NCI-H2196 treated with DMSO at 0.1 percent for 48 hours (cell line): Measurements from ENCODE around the gene G6PC1.
"Not testable (repeated sequence)": the region's sequence is repeated elsewhere in the genome, so short reads cannot be mapped to it uniquely, and the experiment has no call there.

Experiments used
- DNase-seq: peaks from one replicate; lab custom pipeline; 2025; ENCODE audit not compliant: unreplicated experiment; lab: John Stamatoyannopoulos, UW

The G6PC1 gene

DNA sequence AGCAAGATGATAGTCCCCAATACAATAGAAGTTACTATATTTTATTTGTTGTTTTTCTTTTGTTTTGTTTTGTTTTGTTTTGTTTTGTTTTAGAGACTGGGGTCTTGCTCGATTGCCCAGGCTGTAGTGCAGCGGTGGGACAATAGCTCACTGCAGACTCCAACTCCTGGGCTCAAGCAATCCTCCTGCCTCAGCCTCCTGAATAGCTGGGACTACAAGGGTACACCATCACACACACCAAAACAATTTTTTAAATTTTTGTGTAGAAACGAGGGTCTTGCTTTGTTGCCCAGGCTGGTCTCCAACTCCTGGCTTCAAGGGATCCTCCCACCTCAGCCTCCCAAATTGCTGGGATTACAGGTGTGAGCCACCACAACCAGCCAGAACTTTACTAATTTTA lies 618 bp upstream of the G6PC1 start:
- DNase-seq, result not testable (repeated sequence)

DNA sequence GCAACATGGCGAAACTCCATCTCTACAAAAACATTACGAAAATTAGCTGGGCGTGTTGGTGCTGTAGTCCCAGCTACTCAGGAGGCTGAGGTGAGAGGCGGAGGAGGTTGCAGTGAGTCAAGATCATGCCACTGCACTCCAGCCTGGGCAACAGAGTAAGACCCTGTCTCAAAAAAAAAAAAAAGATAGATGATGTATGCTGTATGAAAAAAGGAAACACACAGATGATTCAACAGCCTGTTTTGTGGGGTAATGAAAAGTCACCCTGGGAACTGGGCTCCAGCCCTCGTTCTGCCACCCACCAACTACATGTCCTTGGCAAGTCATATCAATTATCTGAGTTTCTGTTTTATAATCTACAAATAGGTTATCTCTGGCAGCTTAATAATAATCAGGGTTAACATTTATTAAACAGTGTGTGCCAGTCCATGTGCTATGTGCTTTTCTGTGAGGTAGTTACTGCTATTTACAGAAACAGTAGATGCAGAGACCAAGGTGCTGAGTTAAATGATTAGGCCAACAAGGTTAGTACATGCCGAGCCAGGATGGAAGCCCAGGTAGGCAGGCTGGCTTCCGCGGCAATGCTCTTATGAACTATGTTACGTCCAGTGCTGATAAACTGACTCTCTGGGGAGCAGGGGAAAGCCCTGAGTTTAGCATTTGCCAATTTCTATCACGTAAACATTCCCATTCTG lies 1.1 kb downstream of the G6PC1 start:
- DNase-seq, result no peak

GRCh38 chr17:42904110-42904469 lies 3.5 kb downstream of the G6PC1 start:
- no peak for DNase-seq

GRCh38 chr17:42906772-42907446 lies 6.3 kb downstream of the G6PC1 start:
- DNase-seq, result no peak

DNA sequence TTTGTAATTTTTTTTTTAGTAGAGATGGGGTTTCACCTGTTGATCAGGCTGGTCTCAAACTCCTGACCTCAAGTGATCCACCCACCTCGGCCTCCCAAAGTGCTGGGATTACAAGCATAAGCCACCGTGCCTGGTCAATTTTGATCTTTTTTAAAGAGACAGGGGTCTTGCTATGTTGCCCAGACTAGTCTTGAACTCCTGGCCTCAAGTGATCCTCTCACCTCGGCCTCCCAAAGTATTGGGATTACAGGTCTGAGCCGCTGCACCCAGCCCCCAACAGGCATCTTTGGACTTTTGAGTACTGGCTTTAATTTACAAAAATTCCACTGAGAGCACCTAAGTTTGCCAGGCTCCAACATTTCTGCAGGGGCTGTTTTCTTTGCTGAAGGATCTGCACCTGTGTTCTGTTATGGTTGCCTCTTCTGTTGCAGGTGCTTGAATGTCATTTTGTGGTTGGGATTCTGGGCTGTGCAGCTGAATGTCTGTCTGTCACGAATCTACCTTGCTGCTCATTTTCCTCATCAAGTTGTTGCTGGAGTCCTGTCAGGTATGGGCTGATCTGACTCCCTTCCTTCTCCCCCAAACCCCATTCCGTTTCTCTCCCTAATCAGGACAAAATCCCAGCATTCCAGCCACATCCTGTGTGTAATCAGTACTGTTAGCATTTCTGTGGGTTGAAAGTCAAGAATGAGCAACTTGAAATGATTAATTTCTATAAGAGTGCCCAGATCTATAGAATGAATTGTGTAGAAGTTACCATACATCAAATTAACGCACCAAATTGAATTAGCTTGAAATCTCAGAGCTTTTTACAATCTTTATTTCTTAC lies 8.5 kb downstream of the G6PC1 start:
- no peak for DNase-seq

- DNase-seq, result no peak
Observed at GRCh38 chr17:42913522-42913921, 12.9 kb downstream of the G6PC1 start.

- DNase-seq, result no peak
Observed at GRCh38 chr17:42913981-42914617, 13.5 kb downstream of the G6PC1 start.

GRCh38 chr17:42915288-42915687 lies 14.7 kb downstream of the G6PC1 start:
- not testable (repeated sequence) for DNase-seq

DNA sequence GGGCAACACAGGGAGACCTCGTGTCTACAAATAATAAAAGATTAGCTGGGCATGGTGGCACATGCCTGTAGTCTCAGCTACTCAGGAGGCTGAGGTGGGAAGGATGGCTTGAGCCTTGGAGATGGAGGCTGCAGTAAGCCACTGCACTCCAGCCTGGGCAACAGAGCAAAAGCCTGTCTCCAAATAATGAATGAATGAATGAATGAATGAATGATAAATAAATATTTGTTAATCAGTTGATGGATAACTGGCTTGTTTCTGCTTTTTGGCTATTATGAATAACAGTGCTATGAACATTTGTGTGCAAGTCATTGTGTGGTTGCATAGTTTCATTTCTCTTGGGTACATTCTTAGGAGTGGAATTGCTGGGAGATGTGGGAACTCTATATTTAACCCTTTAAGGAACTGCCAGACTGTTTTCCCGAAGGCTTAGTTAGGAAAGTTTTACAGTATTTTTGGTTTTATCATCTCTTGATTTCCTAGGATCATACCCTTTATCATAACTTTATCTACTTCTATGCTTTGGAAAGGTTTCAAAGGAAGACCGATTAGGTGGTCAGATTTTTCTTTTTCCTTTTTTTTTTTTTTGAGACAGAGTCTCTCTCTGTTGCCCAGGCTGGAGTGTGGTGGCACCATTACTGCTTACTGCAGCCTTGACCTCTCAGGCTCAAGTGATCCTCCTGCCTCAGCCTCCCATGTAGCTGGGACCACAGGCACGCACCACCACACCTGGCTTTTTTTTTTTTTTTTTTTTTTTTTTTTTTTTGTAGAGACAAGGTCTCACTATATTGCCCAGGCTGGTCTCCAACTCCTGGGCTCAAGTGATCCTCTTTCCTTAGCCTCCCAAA lies 16.0 kb downstream of the G6PC1 start:
- DNase-seq, result not testable (repeated sequence)

GRCh38 chr17:42917236-42917603 lies 16.6 kb downstream of the G6PC1 start:
- no peak for DNase-seq

GRCh38 chr17:42918902-42919521 lies 18.4 kb downstream of the G6PC1 start:
- DNase-seq, result peak; percentile 5

DNA sequence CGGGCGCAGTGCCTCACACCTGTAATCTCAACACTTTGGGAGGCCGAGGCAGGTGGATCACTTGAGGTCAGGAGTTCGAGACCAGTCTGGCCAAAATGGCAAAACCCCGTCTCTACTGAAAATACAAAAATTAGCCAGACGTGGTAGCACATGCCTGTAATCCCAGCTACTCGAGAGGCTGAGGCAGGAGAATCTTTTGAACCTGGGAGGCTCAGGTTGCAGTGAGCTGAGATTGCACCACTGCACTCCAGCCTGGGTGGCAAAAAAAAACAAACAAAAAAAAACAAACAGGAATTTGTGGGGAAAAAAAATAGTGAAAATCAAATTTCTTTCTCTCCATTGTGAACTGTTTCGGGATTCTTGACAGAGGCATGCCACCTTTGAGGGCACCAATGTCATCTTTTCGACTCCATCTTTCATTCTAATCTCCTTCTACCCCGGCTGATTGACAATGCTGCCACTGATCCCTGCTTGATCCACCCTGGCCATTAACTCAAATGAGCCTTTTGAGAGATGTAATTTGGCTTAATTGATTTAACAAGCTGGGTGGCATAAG lies 19.0 kb downstream of the G6PC1 start:
- not testable (repeated sequence) for DNase-seq

DNA sequence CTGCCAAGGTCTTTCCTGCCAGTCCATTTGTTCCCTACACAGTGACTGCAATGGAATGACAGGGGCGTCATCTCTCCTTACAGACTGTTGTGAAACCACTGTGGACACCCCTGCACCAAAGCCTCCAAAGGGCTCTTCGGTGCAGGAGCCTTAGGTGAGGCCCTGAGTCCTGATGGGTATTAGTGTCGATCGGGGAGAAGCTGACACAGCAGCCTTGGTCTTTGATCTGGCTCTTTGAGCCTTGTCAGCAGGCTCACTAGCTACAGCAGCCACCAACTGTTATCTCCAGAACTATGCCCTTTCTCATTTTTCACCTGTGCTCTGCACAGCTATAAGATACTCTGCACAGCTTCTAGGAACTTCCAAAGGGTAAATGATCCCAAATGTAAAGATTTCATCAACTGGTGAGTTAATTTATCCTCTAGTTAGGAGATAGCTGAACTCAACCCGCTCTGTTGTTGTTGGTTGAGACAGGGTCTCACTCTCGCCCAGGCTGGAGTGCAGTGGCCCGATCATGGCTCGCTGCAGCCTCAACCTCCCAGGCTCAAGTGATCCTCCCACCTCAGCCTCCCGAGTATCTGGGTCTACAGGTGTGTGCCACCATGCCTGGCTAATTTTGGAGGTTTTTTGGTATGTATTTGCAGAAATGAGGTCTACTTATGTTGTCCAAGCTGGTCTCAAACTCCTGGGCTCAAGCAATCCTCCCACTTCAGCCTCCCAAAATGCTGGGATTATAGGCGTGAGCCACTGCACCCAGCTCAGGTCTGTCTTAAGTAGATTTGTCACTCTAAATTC lies 19.7 kb downstream of the G6PC1 start:
- DNase-seq, result no peak

DNA sequence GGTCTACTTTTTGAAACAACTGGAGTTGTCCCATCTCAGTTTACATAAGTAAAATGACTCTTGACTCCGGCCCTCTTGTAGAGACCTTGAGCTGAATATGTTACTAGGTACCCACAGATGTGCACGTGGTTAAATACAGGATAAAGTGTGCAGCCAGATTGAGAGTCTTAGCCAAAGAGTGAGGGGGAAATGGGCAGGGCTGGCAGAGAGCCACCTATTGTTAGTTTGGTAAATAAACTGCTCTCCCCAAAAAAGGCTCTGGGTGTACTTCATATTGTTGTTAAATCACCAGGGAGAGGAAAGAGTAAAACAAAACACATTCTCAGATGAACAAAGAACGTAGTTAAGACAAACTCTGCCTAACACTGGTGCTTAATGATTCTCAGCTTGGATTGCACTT lies 20.3 kb downstream of the G6PC1 start:
- no peak for DNase-seq

GRCh38 chr17:42922294-42922693 lies 21.7 kb downstream of the G6PC1 start:
- no peak for DNase-seq

DNA sequence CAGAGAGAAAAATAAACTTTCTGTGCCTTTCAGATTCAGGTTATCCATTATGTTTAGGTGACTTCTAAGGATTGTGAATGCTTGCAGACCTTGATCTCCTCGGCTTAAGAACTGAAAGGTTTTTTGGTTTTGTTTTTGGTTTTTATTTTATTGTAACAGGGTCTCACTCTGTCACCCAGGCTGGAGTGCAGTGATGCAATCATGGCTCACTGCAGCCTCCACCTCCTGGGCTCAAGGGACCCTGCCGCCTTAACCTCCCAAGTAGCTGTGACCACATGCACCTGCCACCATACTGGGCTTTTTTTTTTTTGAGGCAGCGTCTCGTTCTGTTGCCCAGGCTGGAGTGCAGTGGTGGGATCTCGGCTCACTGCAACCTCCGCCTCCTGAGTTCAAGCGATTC lies 22.9 kb downstream of the G6PC1 start:
- not testable (repeated sequence) for DNase-seq

DNA sequence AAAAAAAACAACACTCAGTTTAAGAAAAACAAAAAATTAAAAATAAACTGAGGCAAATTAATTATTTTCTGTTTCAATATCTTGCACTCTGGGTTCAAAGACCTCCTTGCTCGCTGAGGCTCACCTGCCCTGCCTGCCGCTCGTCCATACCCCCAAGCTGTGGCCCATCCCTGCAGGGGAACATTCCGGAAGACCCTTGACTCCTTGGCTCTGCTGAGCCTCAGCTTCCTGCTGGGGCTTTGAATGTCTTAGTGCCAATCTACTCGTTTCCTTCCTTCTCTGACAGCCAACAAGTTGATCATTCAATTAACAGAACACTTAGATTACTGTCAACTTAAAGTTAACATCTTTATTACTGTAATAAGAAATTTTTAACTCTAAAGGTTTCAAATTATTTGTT lies 24.3 kb downstream of the G6PC1 start:
- DNase-seq, result no peak

DNA sequence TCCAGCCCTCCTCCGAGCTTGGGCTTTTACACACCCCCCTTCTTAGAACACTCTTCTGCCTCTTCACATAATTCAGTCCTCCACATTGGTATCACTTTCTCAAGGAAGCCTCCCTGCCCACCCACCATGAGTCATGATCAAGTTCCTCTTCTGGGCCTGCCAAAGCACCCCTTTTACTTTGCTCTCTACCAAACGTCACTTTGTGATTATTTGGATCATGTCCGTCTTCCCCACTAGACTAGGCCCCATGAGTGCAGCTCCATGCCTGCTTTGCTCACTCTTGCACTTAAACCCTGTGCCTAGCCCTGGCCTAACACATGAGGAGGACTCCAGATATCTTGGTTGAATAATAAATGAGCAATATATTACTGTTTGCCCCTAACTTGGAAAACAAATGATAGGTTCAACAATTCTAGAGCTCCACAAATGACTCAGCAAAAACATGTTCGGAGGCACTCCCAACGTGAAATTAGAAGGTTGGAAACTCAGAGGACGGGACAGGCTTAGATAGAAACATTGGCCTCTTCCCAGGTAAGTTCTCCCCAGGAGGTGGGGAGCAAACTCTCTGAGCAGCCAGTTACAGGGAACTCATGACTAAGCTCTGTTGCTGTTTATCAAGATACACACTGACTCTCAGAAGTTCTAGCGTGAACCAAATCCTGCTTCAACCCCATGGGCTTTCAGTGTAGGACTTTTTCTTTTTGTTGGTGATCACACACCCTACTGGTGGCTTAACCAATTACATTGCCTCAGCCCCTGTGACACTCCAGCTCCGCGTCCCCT lies 28.3 kb downstream of the G6PC1 start:
- no peak for DNase-seq
